ENCODE measurements around the gene SECISBP2L. TPM values are rescaled to one million over a fixed set of nuclear protein-coding genes. Genes with fewer than 3 reads are reported as not detected.

SECISBP2L gene
- total and polyA plus RNA-seq, 2 donors (not counting 3 experiments of a cell fraction or from before 2014, with no cell fraction given) = 23.1 to 52.3 TPM

- intact Hi-C loops (cut with micrococcal nuclease) (no loop called here), dilution Hi-C loops (cut with MboI; ENCODE audit: extremely low pct_ligation_motif_present, low sequenced_read_pairs) (no loop called here)
- TF ChIP-seq GATA2 (IDR thresholded peaks at IDR 0.05; ENCODE audit: insufficient read depth, insufficient read length, low read depth, low read length) (no peak), JUN (IDR thresholded peaks at IDR 0.05; ENCODE audit: borderline replicate concordance, insufficient read depth, insufficient read length, low read depth) (no peak), POLR2A (IDR thresholded peaks at IDR 0.05; ENCODE audit: low read depth, low read length) (no peak), EZH2 (IDR thresholded peaks at IDR 0.05; ENCODE audit: borderline replicate concordance, low read depth, low read length, severe bottlenecking) (no peak), MYC (IDR thresholded peaks at IDR 0.05; ENCODE audit: low read depth, low read length) (no peak), CTCF (IDR thresholded peaks at IDR 0.05; ENCODE audit: extremely low read depth in 1 of 2, insufficient read depth in 1 of 2, low read depth in 1 of 2, low read length in 2 of 2) (no peak), FOS (IDR thresholded peaks at IDR 0.05; ENCODE audit: borderline replicate concordance, insufficient read depth, low read length) (no peak), MAX (IDR thresholded peaks at IDR 0.05; ENCODE audit: insufficient read depth, insufficient read length) (no peak), POLR2AphosphoS5 (IDR thresholded peaks at IDR 0.05; ENCODE audit: insufficient read depth, low read depth, low read length) (no peak)
- no peak overlapping the region for H3K4me3 ChIP-seq (replicated peaks in 1 of 3; ENCODE audit: insufficient read depth in 1 of 3, low read depth in 1 of 3, low read length in 3 of 3)
- H3K36me3 ChIP-seq (ENCODE audit: control insufficient read depth in 2 of 2, extremely low read depth in 1 of 2, insufficient read depth in 2 of 2, low read length in 2 of 2) = no peaks in the 10 kb centered on the region
- H3K9ac ChIP-seq (replicated peaks; ENCODE audit: extremely low read depth, insufficient read depth, low read length) = no peak overlapping the region
- no peak for DNase-seq (ENCODE audit: low read depth, low spot score)
- no peaks in the 10 kb centered on the region for H3K9me1 ChIP-seq (replicated peaks; ENCODE audit: control insufficient read depth, extremely low read depth, insufficient read depth, low read length)
- H3K79me2 ChIP-seq (ENCODE audit: control insufficient read depth, insufficient read depth, low read length) = no peaks in the 10 kb centered on the region
- H3K4me1 ChIP-seq (ENCODE audit: control insufficient read depth, extremely low read depth, insufficient read depth, low read length) = no peaks in the 10 kb centered on the region
- H2AFZ ChIP-seq (ENCODE audit: low read depth, low read length) = no peak overlapping the region
- no peak overlapping the region for H3K4me2 ChIP-seq (ENCODE audit: insufficient read depth, low read length)
- ChIA-PET POLR2A (no interaction called here), CTCF (no interaction called here)
- no peaks in the 10 kb centered on the region for H3K9me3 ChIP-seq (replicated peaks; ENCODE audit: control insufficient read depth, insufficient read depth, low read length)
- no TSS peak for BruUV-seq (replicated peaks)
- FAIRE-seq = no peak
- H3K27ac ChIP-seq (ENCODE audit: insufficient read depth, low read depth, low read length) = no peak overlapping the region
- peaks cover 2 to 5% of the 10 kb centered on the region in 2 experiments for H3K27me3 ChIP-seq (ENCODE audit: control insufficient read depth in 2 of 2, insufficient read depth in 2 of 2, low read length in 2 of 2)
- no peaks in the 10 kb centered on the region for H4K20me1 ChIP-seq (replicated peaks; ENCODE audit: control insufficient read depth, extremely low read depth, insufficient read depth, low read length)
Measured at GRCh38 chr15:49066372-49066771, 20.1 kb upstream of the SECISBP2L start.

Measured in endothelial cell of umbilical vein (primary cell).